Measurements from ENCODE around the gene UBR3. TPM values are rescaled to one million over a fixed set of nuclear protein-coding genes. Genes with fewer than 3 reads are reported as not detected.
A peak's percentile ranks its signal among the peaks of the same experiment; 100 is the strongest.

The UBR3 gene
- polyA plus RNA-seq, 3 donors = 32.4 to 43.6 (median 40.4) TPM

- DNase-seq (ENCODE audit: extremely low read depth in 1 of 11, low read depth in 9 of 11, low spot score in 4 of 11) = no peak
Measured at GRCh38 chr2:169977530-169977929, 150.3 kb downstream of the UBR3 start.

GRCh38 chr2:169978402-169979017 lies 151.3 kb downstream of the UBR3 start:
- no peak for DNase-seq (ENCODE audit: extremely low read depth in 1 of 11, low read depth in 9 of 11, low spot score in 4 of 11)

GRCh38 chr2:169979025-169979424 lies 151.8 kb downstream of the UBR3 start:
- no peak for DNase-seq (ENCODE audit: extremely low read depth in 1 of 11, low read depth in 9 of 11, low spot score in 4 of 11)

- no peak for DNase-seq (ENCODE audit: extremely low read depth in 1 of 11, low read depth in 9 of 11, low spot score in 4 of 11)
Measured at GRCh38 chr2:169980001-169980400, 152.7 kb downstream of the UBR3 start.

GRCh38 chr2:169980643-169981042 lies 153.4 kb downstream of the UBR3 start:
- DNase-seq (ENCODE audit: extremely low read depth in 1 of 11, low read depth in 9 of 11, low spot score in 4 of 11) = no peak

- no peak for DNase-seq (ENCODE audit: extremely low read depth in 1 of 11, low read depth in 9 of 11, low spot score in 4 of 11)
Measured at GRCh38 chr2:169982929-169983328, 155.7 kb downstream of the UBR3 start.

GRCh38 chr2:169983506-169983905 lies 156.3 kb downstream of the UBR3 start:
- DNase-seq (ENCODE audit: extremely low read depth in 1 of 11, low read depth in 9 of 11, low spot score in 4 of 11) = no peak

- DNase-seq (ENCODE audit: extremely low read depth in 1 of 11, low read depth in 9 of 11, low spot score in 4 of 11) = no peak
Measured at GRCh38 chr2:169984145-169984544, 156.9 kb downstream of the UBR3 start.

- DNase-seq (ENCODE audit: extremely low read depth in 1 of 11, low read depth in 9 of 11, low spot score in 4 of 11) = no peak
Measured at GRCh38 chr2:169994752-169995151, 167.5 kb downstream of the UBR3 start.

GRCh38 chr2:169997140-169997887 lies 170.1 kb downstream of the UBR3 start:
- no peak for DNase-seq (ENCODE audit: extremely low read depth in 1 of 11, low read depth in 9 of 11, low spot score in 4 of 11)

- DNase-seq (ENCODE audit: extremely low read depth in 1 of 11, low read depth in 9 of 11, low spot score in 4 of 11) = no peak
Measured at GRCh38 chr2:169999054-169999453, 171.8 kb downstream of the UBR3 start.

- no peak for DNase-seq (ENCODE audit: extremely low read depth in 1 of 11, low read depth in 9 of 11, low spot score in 4 of 11)
Measured at GRCh38 chr2:170002096-170002495, 174.8 kb downstream of the UBR3 start.

- DNase-seq (ENCODE audit: extremely low read depth in 1 of 11, low read depth in 9 of 11, low spot score in 4 of 11) = no peak
Measured at GRCh38 chr2:170005702-170006101, 178.4 kb downstream of the UBR3 start.

GRCh38 chr2:170006587-170007325 lies 179.5 kb downstream of the UBR3 start:
- no peak for DNase-seq (ENCODE audit: extremely low read depth in 1 of 11, low read depth in 9 of 11, low spot score in 4 of 11)

- no peak for DNase-seq (ENCODE audit: extremely low read depth in 1 of 11, low read depth in 9 of 11, low spot score in 4 of 11)
Measured at GRCh38 chr2:170009209-170009608, 182.0 kb downstream of the UBR3 start.

GRCh38 chr2:170012773-170013172 lies 185.5 kb downstream of the UBR3 start:
- no peak for DNase-seq (ENCODE audit: extremely low read depth in 1 of 11, low read depth in 9 of 11, low spot score in 4 of 11)

- peak in 1 of 11 donors; percentile 8 for DNase-seq (ENCODE audit: extremely low read depth in 1 of 11, low read depth in 9 of 11, low spot score in 4 of 11)
Measured at GRCh38 chr2:170013802-170014551, 186.7 kb downstream of the UBR3 start.

- no peak for DNase-seq (ENCODE audit: extremely low read depth in 1 of 11, low read depth in 9 of 11, low spot score in 4 of 11)
Measured at GRCh38 chr2:170014769-170015168, 187.5 kb downstream of the UBR3 start.

GRCh38 chr2:170017860-170018532 lies 190.7 kb downstream of the UBR3 start:
- peak in 1 of 11 donors; percentile 3 for DNase-seq (ENCODE audit: extremely low read depth in 1 of 11, low read depth in 9 of 11, low spot score in 4 of 11)

All from renal cortex interstitium (tissue), 11 donors.